HS-5 (cell line): Measurements from ENCODE around the gene TBX5.

Experiments used
- DNase-seq: peaks from one replicate; pipeline ENCODE4 v3.0.0-alpha.2; 2012; ENCODE audit warnings: low read depth

The TBX5 gene

DNA sequence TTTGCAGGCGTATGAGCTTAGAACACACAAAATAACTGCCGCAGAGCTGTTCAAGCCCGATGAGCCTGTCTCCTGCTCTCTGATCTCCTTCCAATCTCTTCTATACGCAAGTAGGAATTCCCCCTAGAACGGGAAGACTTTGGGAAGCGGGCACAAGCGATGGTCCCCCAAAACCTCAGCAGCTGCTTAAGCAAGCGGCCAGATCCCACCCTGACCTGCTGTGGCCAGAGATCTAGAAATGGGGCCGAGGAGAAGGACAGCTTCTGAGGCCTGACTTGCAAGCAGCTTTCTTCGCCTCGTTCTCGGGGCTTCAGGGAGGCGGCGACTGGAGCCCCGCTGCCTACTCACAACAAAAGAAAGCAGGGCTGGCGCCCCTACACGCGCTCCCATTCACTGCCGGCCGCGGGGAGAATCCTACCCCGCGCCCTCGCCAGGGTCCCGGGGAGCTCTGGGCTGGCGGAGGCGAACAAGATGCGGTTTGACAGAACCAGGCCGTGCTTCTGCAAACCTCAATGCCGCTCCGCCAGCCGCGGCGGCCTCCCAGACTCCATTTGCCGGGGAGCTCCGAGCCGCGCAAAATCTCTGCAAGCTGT is 922 bp downstream of the TBX5 start:
- no peak for DNase-seq

DNA sequence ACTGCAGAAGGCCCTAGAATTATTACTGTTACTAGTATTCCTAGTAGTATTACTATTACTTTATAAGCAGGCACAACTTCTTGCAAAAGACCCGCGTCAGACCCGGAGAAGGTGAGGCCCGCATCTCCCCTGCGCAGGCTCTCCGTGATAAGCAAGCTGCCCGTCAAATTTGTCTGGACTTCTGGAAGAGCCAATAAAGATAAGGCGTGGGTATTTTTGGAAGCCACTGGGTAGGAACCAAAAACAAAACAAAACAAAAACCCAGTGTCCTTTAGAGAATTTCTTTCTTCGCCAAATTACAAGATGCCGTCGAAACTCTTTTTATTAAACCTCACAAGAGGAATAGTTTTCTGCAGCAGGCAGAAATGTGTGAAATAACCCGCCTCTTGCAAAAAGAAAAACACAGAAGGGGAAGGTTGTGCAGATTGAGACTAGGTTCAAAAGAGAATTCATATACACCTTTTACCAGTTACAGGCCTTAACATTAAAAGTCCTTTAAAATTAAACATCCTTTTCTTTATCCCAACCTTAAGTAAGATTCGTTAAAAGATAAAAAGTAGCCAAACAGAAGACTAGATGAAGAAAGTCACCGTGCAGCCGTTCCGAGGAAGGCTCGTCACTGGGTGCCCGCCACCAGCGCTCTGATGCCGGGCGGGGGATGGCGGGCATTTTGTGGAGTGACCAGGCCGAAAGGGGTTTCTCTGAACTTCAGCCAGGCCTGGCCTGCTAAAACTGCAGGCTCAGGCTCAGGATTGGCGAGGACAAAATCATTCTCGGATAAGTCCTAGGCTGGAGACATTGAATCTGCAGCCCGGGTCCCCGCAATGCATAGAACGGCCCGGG is 1.6 kb downstream of the TBX5 start:
- DNase-seq: no peak

GRCh38 chr12:114403690-114404066 is 2.3 kb downstream of the TBX5 start:
- no peak for DNase-seq

DNA sequence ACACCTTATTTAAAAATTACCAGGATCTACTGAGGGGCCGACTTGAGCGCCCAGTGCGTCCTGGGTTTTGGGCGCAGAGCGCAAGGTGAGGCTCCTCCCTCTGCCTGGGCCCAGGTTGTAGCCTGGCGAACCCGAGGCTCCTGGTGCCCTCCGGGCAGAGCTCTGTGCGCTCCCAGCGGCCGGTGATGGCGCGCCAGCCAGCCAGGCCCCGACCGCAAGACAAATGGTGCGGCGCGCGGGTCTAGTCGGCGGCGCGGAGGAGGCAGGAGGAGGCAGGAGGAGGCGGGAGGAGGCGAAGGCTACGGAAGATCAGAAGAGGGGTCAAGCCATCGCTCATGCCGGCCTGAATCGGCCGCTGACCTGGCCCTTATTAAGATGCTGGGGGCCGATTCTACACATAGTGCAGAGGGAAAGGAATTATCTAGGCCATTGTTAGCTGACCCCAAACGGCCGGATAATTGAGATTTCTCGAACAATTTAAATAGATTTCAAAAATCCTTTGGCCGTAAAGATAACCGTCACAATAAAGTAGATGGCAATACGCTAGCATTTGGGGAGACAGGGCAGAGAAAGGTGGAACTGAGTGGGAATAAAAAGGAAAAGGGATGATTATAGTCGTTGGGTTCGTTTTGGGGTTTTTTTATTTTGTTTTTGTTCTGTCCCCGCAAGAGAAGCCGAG is 2.8 kb downstream of the TBX5 start:
- DNase-seq: no peak

DNA sequence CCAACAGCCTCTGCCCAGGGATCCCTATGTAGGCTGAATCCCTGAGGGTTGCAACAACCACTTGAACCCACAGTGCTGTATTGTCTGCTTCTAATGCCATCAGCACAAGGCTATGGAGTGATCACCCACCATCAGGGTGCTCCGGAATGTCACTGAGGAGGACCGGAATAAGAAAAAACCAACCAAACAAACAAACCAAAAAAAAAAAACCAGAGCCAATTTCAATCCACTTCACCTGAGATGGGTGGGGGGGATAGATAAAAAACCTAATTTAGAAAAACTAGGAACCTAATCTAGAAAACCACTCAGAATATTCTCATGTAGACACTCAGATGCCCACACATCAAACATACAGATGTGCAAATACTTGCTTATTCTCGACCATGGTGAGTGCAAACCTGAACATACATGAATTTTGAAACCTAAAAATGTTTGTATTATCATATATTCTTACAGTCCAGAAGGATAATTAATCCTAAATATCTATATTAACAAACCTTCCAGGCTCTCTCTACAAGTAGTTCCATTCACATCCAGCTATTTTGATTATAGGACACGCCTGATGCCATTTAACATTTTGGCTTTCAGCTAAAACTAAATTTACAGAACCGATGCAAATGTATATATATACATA is 3.7 kb downstream of the TBX5 start:
- DNase-seq: no peak

GRCh38 chr12:114401328-114402083 is 4.4 kb downstream of the TBX5 start:
- no peak for DNase-seq

- no peak for DNase-seq
Measured at GRCh38 chr12:114400925-114401324, 5.0 kb downstream of the TBX5 start.

- no peak for DNase-seq
Measured at GRCh38 chr12:114400361-114400811, 5.6 kb downstream of the TBX5 start.

GRCh38 chr12:114399664-114400211 is 6.2 kb downstream of the TBX5 start:
- DNase-seq: no peak

GRCh38 chr12:114397978-114398881 is 7.7 kb downstream of the TBX5 start:
- DNase-seq: no peak

DNA sequence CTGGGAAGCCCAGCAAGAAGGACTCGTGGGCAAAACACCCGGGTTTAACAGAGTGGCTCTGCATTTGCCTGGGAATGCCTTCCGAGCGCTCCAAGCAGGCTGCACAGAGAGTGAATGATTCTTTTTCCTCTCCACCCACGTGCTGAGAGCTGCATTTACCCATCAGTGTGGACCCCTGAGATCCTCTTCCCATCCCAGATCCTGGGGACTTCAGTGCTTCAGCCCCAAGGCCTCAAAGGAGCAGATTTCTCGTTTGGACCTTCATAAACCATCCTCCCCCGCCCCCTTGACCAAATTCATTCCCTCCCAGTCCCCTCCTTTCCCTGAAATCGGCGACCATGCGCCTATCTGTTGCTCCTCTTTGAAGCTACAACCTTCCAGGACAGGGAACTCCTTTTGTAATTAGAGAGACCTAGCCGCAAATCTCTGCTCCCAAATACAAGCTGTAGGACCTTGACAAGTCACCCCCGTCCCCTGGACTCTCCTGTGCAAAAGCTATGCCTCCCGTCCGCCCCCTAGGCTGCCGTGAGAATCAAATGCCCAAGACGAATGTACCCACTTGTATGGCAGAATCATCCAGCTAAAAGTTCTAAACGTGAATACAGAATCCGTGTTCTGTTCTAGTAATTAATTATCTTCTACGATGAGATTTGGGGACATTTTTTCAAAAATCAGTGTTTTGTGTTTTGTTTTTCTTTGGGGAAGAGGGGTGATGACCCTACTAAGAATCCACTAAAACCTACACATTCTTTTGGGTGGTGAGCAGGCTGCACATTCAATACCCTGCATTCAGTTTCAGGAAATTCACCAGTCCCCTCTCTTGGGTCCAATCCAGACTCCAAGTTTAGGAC is 8.8 kb downstream of the TBX5 start:
- no peak for DNase-seq

GRCh38 chr12:114396153-114396868 is 9.6 kb downstream of the TBX5 start:
- no peak for DNase-seq

GRCh38 chr12:114395755-114396152 is 10.2 kb downstream of the TBX5 start:
- no peak for DNase-seq

- DNase-seq: no peak
Measured at GRCh38 chr12:114395233-114395632, 10.7 kb downstream of the TBX5 start.

DNA sequence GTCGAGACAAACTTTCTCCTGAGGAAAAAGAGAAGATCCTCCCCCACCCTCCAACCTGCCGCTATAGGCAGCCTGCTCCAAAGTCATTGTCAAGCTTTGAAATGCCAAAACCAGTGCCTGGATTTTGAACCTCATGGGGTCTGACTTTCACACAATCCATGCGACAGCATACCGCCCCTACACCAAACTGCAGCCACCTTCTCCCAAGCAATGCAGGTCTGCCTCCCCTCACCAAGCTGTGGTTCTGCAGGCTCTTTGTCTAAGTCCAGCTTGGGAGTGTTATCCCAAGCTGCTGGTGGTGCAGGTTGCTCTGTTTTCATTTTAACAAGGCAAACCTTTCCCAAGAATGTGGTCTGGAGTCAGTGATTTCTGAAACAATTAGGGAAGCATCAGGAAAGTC is 12.4 kb downstream of the TBX5 start:
- DNase-seq: no peak

DNA sequence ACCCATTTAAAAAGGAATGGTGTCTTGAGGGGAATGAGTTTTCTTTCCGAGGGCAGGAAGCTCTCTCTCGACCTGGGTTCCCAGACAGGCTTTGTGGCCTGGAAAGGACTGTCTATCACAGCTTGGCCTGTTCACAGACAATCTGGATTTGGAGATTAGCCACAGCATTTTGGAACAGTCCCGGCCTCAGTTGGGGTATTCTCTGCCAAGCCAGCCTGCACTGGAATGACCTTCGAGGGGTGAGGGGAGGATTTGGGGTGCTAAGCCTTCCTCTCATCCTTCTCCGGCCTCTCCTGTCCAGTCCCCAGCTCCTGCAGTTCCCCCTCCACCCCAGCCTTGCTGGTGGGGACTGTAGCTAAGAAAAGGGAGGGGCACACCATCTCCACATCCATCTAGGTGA is 13.0 kb downstream of the TBX5 start:
- DNase-seq: no peak

DNA sequence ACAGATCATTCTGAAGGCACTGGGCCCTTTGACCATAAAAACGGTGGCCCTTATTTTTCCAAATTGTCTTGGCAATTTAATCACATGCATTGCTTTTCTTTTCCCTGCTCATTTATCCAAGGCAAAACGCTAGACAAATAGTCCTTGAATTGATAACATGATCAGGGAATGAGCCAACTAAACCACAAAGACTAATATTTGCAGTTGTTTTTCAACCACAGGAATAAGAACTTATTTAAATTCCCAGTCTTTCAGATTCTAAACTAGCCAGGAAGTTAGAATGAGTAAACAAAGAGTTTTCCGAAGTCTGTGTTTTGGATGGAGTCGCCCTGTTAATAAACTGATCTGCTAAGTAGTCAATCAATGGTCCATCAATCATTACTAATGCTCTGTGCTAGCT is 14.9 kb downstream of the TBX5 start:
- DNase-seq: no peak

GRCh38 chr12:114384739-114385138 is 21.2 kb downstream of the TBX5 start:
- DNase-seq: no peak

GRCh38 chr12:114381177-114381576 is 24.8 kb downstream of the TBX5 start:
- DNase-seq: no peak
